Liver (tissue), 9 donors: ENCODE data around the gene DNAI1. TPM values are rescaled to one million over a fixed set of nuclear protein-coding genes. Genes with fewer than 3 reads are reported as not detected.

ENCODE experiments used
- DNase-seq: peaks from one replicate; pipeline ENCODE4 v3.0.0-alpha.2; 2017; ENCODE audit warnings: low spot score
- H3K27ac ChIP-seq, 2 donors: one replicate each; pipeline ENCODE4 v1.7.0; 2013; ENCODE audit warnings: inconsistent platforms in 2 of 2, low read length in 2 of 2, control low read depth in 1 of 2, low read depth in 1 of 2, mild to moderate bottlenecking in 1 of 2
- H3K27me3 ChIP-seq, 4 donors: one replicate each; pipeline versions ENCODE4 v1.6.1 to v1.7.0; 2013; ENCODE audit warnings: low read length in 3 of 4, inconsistent platforms in 1 of 4, mild to moderate bottlenecking in 1 of 4, moderate library complexity in 1 of 4; ENCODE audit not compliant: control insufficient read depth in 4 of 4, insufficient read depth in 4 of 4
- H3K36me3 ChIP-seq, 4 donors: one replicate each; pipeline versions ENCODE4 v1.6.1 to v1.7.0; 2013; ENCODE audit warnings: low read length in 3 of 4, mild to moderate bottlenecking in 3 of 4, low read depth in 1 of 4, moderate library complexity in 1 of 4; ENCODE audit not compliant: control insufficient read depth in 4 of 4, insufficient read depth in 3 of 4
- H3K4me1 ChIP-seq, 4 donors: one replicate each; pipeline versions ENCODE4 v1.6.1 to v1.7.0; 2013; ENCODE audit warnings: low read length in 3 of 4, mild to moderate bottlenecking in 3 of 4, moderate library complexity in 1 of 4; ENCODE audit not compliant: control insufficient read depth in 4 of 4, insufficient read depth in 4 of 4
- H3K4me3 ChIP-seq, 3 donors: one replicate each; pipeline versions ENCODE4 v1.6.1 to v1.7.0; 2013; ENCODE audit warnings: low read length in 3 of 3, control low read depth in 1 of 3, low read depth in 1 of 3, mild to moderate bottlenecking in 1 of 3
- H3K9ac ChIP-seq, 2 donors: one replicate each; pipeline ENCODE4 v1.7.0; 2013; ENCODE audit warnings: low read length in 2 of 2, mild to moderate bottlenecking in 2 of 2, moderate library complexity in 2 of 2, control low read depth in 1 of 2, low read depth in 1 of 2
- H3K9me3 ChIP-seq, 4 donors: one replicate each; pipeline versions ENCODE4 v1.6.1 to v1.7.0; 2013; ENCODE audit warnings: low read length in 3 of 4; ENCODE audit not compliant: control insufficient read depth in 4 of 4
- EGR1 ChIP-seq, 2 donors: IDR thresholded peaks; 2 replicates each; pipeline ENCODE4 v1.6.1; 2016 to 2018; ENCODE audit warnings: antibody characterized with exemption in 2 of 2, low read depth in 2 of 2
- FOXA1 ChIP-seq: IDR thresholded peaks from 2 replicates; pipeline ENCODE4 v1.6.1; 2016; ENCODE audit warnings: antibody characterized with exemption
- FOXA2 ChIP-seq: IDR thresholded peaks from 2 replicates; pipeline ENCODE4 v1.6.1; 2016; ENCODE audit warnings: antibody characterized with exemption
- GABPA ChIP-seq, 2 donors: IDR thresholded peaks in 1 of 2; conservative IDR thresholded peaks in 1 of 2; 2 replicates each; pipeline ENCODE4 v1.6.1; 2016; ENCODE audit warnings: antibody characterized with exemption in 2 of 2, mild to moderate bottlenecking in 1 of 2, moderate library complexity in 1 of 2
- HNF4A ChIP-seq, 2 donors: conservative IDR thresholded peaks; 2 replicates each; pipeline ENCODE4 v1.6.1; 2016; ENCODE audit warnings: antibody characterized with exemption in 2 of 2, mild to moderate bottlenecking in 2 of 2
- HNF4G ChIP-seq: IDR thresholded peaks from 2 replicates; pipeline ENCODE4 v1.6.1; 2016; ENCODE audit warnings: antibody characterized with exemption
- JUND ChIP-seq, 2 donors: IDR thresholded peaks; 2 replicates each; pipeline ENCODE4 v1.6.1; 2016; ENCODE audit warnings: antibody characterized with exemption in 2 of 2
- NR2F2 ChIP-seq: IDR thresholded peaks from 2 replicates; pipeline ENCODE4 v1.6.1; 2016; ENCODE audit warnings: antibody characterized with exemption
- RAD21 ChIP-seq, 2 donors: IDR thresholded peaks; 2 replicates each; pipeline ENCODE4 v1.6.1; 2016; ENCODE audit warnings: antibody characterized with exemption in 2 of 2, mild to moderate bottlenecking in 2 of 2
- RXRA ChIP-seq, 2 donors: IDR thresholded peaks; 2 replicates each; pipeline ENCODE4 v1.6.1; 2017 to 2018; ENCODE audit warnings: antibody characterized with exemption in 2 of 2, mild to moderate bottlenecking in 1 of 2
- SP1 ChIP-seq: IDR thresholded peaks from 2 replicates; pipeline ENCODE4 v1.6.1; 2018; ENCODE audit warnings: antibody characterized with exemption, mild to moderate bottlenecking
- TAF1 ChIP-seq: conservative IDR thresholded peaks from 2 replicates; pipeline ENCODE4 v1.6.1; 2016; ENCODE audit warnings: antibody characterized with exemption, mild to moderate bottlenecking
- YY1 ChIP-seq: IDR thresholded peaks from 2 replicates; pipeline ENCODE4 v1.6.1; 2016; ENCODE audit warnings: antibody characterized with exemption, mild to moderate bottlenecking
- WGBS: extraction: QIAGEN DNeasy Blood & Tissue Kit; methylation state at CpG from one replicate; pipeline ENCODE4 v1.1.7; 2013; 5-methylcytosine and 5-hydroxymethylcytosine counted together
- polyA plus RNA-seq, 2 donors: library from polyadenylated mRNA; stranded (reverse) in 1 of 2; unstranded in 1 of 2; fragments of 200-250 nt in 1 of 2; fragments of >200 nt in 1 of 2; fragmentation: Nextera tagmentation in 1 of 2; extraction: Ambion mirVana in 1 of 2; gene quantifications; one replicate each; pipeline versions ENCODE4 v1.2.1 to v1.2.3, GENCODE V29; 2013 to 2015
- total RNA-seq, 2 donors: library from RNA; depleted of rRNA; stranded (reverse); fragments of >200 nt; gene quantifications; one replicate each; pipeline ENCODE4 v1.2.3, GENCODE V29; 2014
- TF ChIP-seq, protein P1 (sequence below): IDR thresholded peaks from 2 replicates; pipeline ENCODE4 v1.6.1; 2016; ENCODE audit warnings: antibody characterized with exemption
- TF ChIP-seq, protein P2 (sequence below): IDR thresholded peaks from 2 replicates; pipeline ENCODE4 v1.6.1; 2016; ENCODE audit warnings: antibody characterized with exemption
- TF ChIP-seq, protein P3 (sequence below): fragments of 150-350 bp; IDR thresholded peaks from 2 replicates; pipeline ENCODE4 v1.5.1; 2017; ENCODE audit warnings: improper control_type of control experiment, low read depth, low read length; ENCODE audit not compliant: missing input control
- TF ChIP-seq, protein P4 (sequence below): IDR thresholded peaks from 2 replicates; pipeline ENCODE4 v1.6.1; 2016; ENCODE audit warnings: antibody characterized with exemption
- TF ChIP-seq, protein P5 (sequence below): IDR thresholded peaks from 2 replicates; pipeline ENCODE4 v1.6.1; 2016; ENCODE audit warnings: antibody characterized with exemption, mild to moderate bottlenecking
- donor health status: healthy.
- donor health status: healthy.
- donor health status: healthy.
- donor health status: healthy.
- donor health status: healthy.

DNAI1 gene
- total and polyA plus RNA-seq, 4 donors, result not detected

DNA sequence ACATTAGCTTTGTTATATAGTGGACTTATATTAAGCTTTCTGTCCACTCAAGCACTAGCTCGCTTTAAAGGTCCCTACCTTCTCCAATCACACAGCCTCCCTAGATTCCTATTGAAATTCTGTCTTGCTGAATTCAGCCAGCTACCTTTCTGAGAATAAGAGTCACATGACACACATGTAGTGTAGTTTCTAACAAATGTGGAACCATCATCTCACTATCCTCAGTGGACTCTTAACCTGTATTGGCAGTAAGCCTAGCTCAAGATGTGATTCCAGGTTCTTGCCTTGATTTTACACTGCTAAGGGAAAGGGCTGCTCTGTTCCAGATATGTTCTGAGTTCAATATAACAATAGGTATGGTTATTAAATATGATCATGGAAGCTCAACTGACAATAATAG is 11.7 kb upstream of the DNAI1 start:
- 99% methylated on average over 1 of the region's 1 CpG for WGBS

DNA sequence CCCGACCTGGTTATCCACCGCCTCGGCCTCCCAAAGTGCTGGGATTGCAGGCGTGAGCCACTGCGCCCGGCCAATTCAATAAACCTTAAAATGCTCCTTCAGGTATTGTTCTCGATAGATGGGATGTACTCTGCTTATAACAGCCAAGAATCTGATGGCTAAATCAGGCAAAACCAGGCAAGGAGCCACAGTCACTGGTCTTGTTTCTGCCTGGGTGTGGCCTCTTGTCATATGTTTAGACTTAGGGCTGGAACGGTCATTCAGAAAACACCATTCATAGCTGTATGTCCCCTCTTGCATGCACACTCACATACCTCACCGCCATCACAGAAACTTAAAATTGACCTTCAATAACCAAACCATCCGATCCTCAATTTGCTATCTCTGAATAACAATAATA is 8.0 kb upstream of the DNAI1 start:
- Histone ChIP-seq H3K27me3 (no peaks in the 10 kb centered on the region), H3K4me3 (no peak overlapping the region), H3K9me3 (no peaks in the 10 kb centered on the region), H3K4me1 (peaks cover 0 to 3% (median 0%) of the 10 kb centered on the region in 4 donors), H3K9ac (no peak overlapping the region), H3K36me3 (no peaks in the 10 kb centered on the region), H3K27ac (no peak overlapping the region)
- TF ChIP-seq HNF4G (no peak), JUND (IDR thresholded peaks at IDR 0.05) (no peak), TAF1 (no peak), FOXA2 (no peak), RXRA (IDR thresholded peaks at IDR 0.05) (no peak), RAD21 (IDR thresholded peaks at IDR 0.05) (no peak), EGR1 (IDR thresholded peaks at IDR 0.05; ENCODE audit: low read depth in 2 of 2) (no peak), FOXA1 (no peak), HNF4A (conservative IDR thresholded peaks at IDR 0.05) (no peak), GABPA (IDR thresholded peaks at IDR 0.05 in 1 of 2, conservative IDR thresholded peaks at IDR 0.05 in 1 of 2) (no peak), NR2F2 (no peak), YY1 (no peak)
- TF ChIP-seq, protein P1, sequence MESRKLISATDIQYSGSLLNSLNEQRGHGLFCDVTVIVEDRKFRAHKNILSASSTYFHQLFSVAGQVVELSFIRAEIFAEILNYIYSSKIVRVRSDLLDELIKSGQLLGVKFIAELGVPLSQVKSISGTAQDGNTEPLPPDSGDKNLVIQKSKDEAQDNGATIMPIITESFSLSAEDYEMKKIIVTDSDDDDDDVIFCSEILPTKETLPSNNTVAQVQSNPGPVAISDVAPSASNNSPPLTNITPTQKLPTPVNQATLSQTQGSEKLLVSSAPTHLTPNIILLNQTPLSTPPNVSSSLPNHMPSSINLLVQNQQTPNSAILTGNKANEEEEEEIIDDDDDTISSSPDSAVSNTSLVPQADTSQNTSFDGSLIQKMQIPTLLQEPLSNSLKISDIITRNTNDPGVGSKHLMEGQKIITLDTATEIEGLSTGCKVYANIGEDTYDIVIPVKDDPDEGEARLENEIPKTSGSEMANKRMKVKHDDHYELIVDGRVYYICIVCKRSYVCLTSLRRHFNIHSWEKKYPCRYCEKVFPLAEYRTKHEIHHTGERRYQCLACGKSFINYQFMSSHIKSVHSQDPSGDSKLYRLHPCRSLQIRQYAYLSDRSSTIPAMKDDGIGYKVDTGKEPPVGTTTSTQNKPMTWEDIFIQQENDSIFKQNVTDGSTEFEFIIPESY, result no peak
- TF ChIP-seq, protein P2, sequence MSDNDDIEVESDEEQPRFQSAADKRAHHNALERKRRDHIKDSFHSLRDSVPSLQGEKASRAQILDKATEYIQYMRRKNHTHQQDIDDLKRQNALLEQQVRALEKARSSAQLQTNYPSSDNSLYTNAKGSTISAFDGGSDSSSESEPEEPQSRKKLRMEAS, result no peak
- TF ChIP-seq, protein P3, sequence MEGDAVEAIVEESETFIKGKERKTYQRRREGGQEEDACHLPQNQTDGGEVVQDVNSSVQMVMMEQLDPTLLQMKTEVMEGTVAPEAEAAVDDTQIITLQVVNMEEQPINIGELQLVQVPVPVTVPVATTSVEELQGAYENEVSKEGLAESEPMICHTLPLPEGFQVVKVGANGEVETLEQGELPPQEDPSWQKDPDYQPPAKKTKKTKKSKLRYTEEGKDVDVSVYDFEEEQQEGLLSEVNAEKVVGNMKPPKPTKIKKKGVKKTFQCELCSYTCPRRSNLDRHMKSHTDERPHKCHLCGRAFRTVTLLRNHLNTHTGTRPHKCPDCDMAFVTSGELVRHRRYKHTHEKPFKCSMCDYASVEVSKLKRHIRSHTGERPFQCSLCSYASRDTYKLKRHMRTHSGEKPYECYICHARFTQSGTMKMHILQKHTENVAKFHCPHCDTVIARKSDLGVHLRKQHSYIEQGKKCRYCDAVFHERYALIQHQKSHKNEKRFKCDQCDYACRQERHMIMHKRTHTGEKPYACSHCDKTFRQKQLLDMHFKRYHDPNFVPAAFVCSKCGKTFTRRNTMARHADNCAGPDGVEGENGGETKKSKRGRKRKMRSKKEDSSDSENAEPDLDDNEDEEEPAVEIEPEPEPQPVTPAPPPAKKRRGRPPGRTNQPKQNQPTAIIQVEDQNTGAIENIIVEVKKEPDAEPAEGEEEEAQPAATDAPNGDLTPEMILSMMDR, result no peak
- TF ChIP-seq, protein P4, sequence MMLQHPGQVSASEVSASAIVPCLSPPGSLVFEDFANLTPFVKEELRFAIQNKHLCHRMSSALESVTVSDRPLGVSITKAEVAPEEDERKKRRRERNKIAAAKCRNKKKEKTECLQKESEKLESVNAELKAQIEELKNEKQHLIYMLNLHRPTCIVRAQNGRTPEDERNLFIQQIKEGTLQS, result no peak
- TF ChIP-seq, protein P5, sequence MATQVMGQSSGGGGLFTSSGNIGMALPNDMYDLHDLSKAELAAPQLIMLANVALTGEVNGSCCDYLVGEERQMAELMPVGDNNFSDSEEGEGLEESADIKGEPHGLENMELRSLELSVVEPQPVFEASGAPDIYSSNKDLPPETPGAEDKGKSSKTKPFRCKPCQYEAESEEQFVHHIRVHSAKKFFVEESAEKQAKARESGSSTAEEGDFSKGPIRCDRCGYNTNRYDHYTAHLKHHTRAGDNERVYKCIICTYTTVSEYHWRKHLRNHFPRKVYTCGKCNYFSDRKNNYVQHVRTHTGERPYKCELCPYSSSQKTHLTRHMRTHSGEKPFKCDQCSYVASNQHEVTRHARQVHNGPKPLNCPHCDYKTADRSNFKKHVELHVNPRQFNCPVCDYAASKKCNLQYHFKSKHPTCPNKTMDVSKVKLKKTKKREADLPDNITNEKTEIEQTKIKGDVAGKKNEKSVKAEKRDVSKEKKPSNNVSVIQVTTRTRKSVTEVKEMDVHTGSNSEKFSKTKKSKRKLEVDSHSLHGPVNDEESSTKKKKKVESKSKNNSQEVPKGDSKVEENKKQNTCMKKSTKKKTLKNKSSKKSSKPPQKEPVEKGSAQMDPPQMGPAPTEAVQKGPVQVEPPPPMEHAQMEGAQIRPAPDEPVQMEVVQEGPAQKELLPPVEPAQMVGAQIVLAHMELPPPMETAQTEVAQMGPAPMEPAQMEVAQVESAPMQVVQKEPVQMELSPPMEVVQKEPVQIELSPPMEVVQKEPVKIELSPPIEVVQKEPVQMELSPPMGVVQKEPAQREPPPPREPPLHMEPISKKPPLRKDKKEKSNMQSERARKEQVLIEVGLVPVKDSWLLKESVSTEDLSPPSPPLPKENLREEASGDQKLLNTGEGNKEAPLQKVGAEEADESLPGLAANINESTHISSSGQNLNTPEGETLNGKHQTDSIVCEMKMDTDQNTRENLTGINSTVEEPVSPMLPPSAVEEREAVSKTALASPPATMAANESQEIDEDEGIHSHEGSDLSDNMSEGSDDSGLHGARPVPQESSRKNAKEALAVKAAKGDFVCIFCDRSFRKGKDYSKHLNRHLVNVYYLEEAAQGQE, result no peak
- WGBS, result 95% methylated on average over 10 of the region's 10 CpGs
- DNase-seq, result no peak

More for the DNA sequence above, 11.7 kb upstream of the DNAI1 start:
- H3K9me3 ChIP-seq, result no peaks in the 10 kb centered on the region
- no peak overlapping the region for H3K27ac ChIP-seq
- no peak for TF ChIP-seq RXRA (IDR thresholded peaks at IDR 0.05)
- TF ChIP-seq HNF4A (conservative IDR thresholded peaks at IDR 0.05), result no peak
- TF ChIP-seq, protein P4, result no peak
- no peak for TF ChIP-seq NR2F2
- TF ChIP-seq HNF4G, result no peak
- no peak for TF ChIP-seq SP1
- TF ChIP-seq RAD21 (IDR thresholded peaks at IDR 0.05), result no peak
- TF ChIP-seq TAF1, result no peak
- TF ChIP-seq, protein P2, result no peak
- TF ChIP-seq FOXA1, result no peak
- TF ChIP-seq, protein P3, result no peak
- no peak for TF ChIP-seq JUND (IDR thresholded peaks at IDR 0.05)
- TF ChIP-seq YY1, result no peak
- H3K4me3 ChIP-seq, result no peak overlapping the region
- no peaks in the 10 kb centered on the region for H3K27me3 ChIP-seq
- H3K36me3 ChIP-seq, result no peaks in the 10 kb centered on the region
- no peak overlapping the region for H3K9ac ChIP-seq
- H3K4me1 ChIP-seq, result peaks cover 0 to 6% (median 5%) of the 10 kb centered on the region in 4 donors
- no peak for DNase-seq
